ENCODE results near the gene PATL2. TPM values are rescaled to one million over a fixed set of nuclear protein-coding genes. Genes with fewer than 3 reads are reported as not detected.
"Not testable (repeated sequence)": the region's sequence is repeated elsewhere in the genome, so short reads cannot be mapped to it uniquely, and the experiment has no call there.

The PATL2 gene
- total RNA-seq, 1 donor from 2014 or later, result 0.51 TPM

GRCh38 chr15:44647036-44647435, 64.1 kb downstream of the PATL2 start:
- no peak for DNase-seq

GRCh38 chr15:44646460-44646859, 64.7 kb downstream of the PATL2 start:
- DNase-seq, result no peak

- no peak for DNase-seq
Measured at GRCh38 chr15:44641651-44642050, 69.5 kb downstream of the PATL2 start.

- DNase-seq, result no peak
Measured at GRCh38 chr15:44636976-44637375, 74.1 kb downstream of the PATL2 start.

- DNase-seq, result no peak
Measured at GRCh38 chr15:44633603-44634002, 77.5 kb downstream of the PATL2 start.

- DNase-seq, result not testable (repeated sequence)
Measured at GRCh38 chr15:44625286-44625685, 85.8 kb downstream of the PATL2 start.

- no peak for DNase-seq
Measured at GRCh38 chr15:44623178-44623577, 87.9 kb downstream of the PATL2 start.

GRCh38 chr15:44620081-44620480, 91.0 kb downstream of the PATL2 start:
- DNase-seq, result no peak

GRCh38 chr15:44616974-44617373, 94.1 kb downstream of the PATL2 start:
- DNase-seq, result no peak

Small RNA genes within 50 kb of the gene (small RNA-seq; reads per million reads assigned to genes)
- gene RF00019 (ENCODE audit: low replicate concordance), result not detected

Other genes starting within 250 kb of the PATL2 start
- 83.3 TPM for gene EIF3J, start 174.2 kb downstream of the PATL2 start, total RNA-seq
- 82.6 TPM for gene SPG11, start 47.7 kb downstream of the PATL2 start, total RNA-seq
- 1,240 TPM for gene B2M, start 194 bp upstream of the PATL2 start, total RNA-seq
- 36.8 TPM for gene TRIM69, start 25.2 kb upstream of the PATL2 start, total RNA-seq
- not detected for gene TERB2, start 245.4 kb upstream of the PATL2 start, total RNA-seq